Measurements from ENCODE around the gene USP15. TPM values are rescaled to one million over a fixed set of nuclear protein-coding genes. Genes with fewer than 3 reads are reported as not detected.

USP15 gene
- total RNA-seq, 4 donors from 2014 or later, result 71.1 to 335 (median 97.0) TPM

- intact Hi-C loops (cut with DNase I; ENCODE audit: low total_unique reads) (no loop called here), in situ Hi-C loops (cut with MboI; ENCODE audit: low pct_ligation_motif_present in 1 of 4, low pct_unique_long_range_greater_than_20kb in 1 of 4, low sequenced_read_pairs in 3 of 4) (no loop called here)
- H3K4me3 ChIP-seq, result no peak overlapping the region
- peaks cover 0 to 8% (median 3%) of the 10 kb centered on the region in 4 donors for H3K36me3 ChIP-seq
- H3K27ac ChIP-seq, result no peak overlapping the region
- no peaks in the 10 kb centered on the region for H3K27me3 ChIP-seq
- TF ChIP-seq CTCF (IDR thresholded peaks at IDR 0.05) (no peak), POLR2AphosphoS5 (IDR thresholded peaks at IDR 0.05) (no peak), POLR2A (IDR thresholded peaks at IDR 0.05) (no peak), EP300 (IDR thresholded peaks at IDR 0.05; ENCODE audit: low read depth) (no peak)
- H3K4me1 ChIP-seq, result peaks cover 0 to 5% (median 1%) of the 10 kb centered on the region in 4 donors
- whole genome bisulfite sequencing, 2 donors (ENCODE audit: low coverage in 1 of 2), result 69 to 78% methylated on average over 2 of the region's 2 CpGs
- no peaks in the 10 kb centered on the region for H3K9me3 ChIP-seq
- no peak for DNase-seq
These were observed 53.6 kb downstream of the USP15 start for GRCh38 chr12:62313727-62314380.

- intact Hi-C loops (cut with DNase I; ENCODE audit: low total_unique reads) (no loop called here), in situ Hi-C loops (cut with MboI; ENCODE audit: low pct_ligation_motif_present in 1 of 4, low pct_unique_long_range_greater_than_20kb in 1 of 4, low sequenced_read_pairs in 3 of 4) (no loop called here)
- TF ChIP-seq EP300 (IDR thresholded peaks at IDR 0.05; ENCODE audit: low read depth) (no peak), CTCF (IDR thresholded peaks at IDR 0.05) (no peak), POLR2A (IDR thresholded peaks at IDR 0.05) (no peak), POLR2AphosphoS5 (IDR thresholded peaks at IDR 0.05) (no peak)
These were observed 56.8 kb downstream of the USP15 start for GRCh38 chr12:62317017-62317416.

GRCh38 chr12:62319058-62319457 is 58.9 kb downstream of the USP15 start:
- Histone ChIP-seq H3K27me3 (no peaks in the 10 kb centered on the region), H3K4me1 (no peaks in the 10 kb centered on the region), H3K27ac (no peak overlapping the region), H3K4me3 (no peak overlapping the region), H3K36me3 (peaks cover 0 to 35% (median 15%) of the 10 kb centered on the region in 4 donors), H3K9me3 (no peaks in the 10 kb centered on the region)
- no peak for DNase-seq
- in situ Hi-C loops (cut with MboI; ENCODE audit: low pct_ligation_motif_present in 1 of 4, low pct_unique_long_range_greater_than_20kb in 1 of 4, low sequenced_read_pairs in 3 of 4), result no loop called here
- TF ChIP-seq POLR2A (IDR thresholded peaks at IDR 0.05) (no peak), POLR2AphosphoS5 (IDR thresholded peaks at IDR 0.05) (no peak), EP300 (IDR thresholded peaks at IDR 0.05; ENCODE audit: low read depth) (no peak), CTCF (IDR thresholded peaks at IDR 0.05) (no peak)
- WGBS, 2 donors (ENCODE audit: low coverage in 1 of 2), result 79 to 100% methylated on average over 1 to 2 of the region's 2 CpGs
- intact Hi-C loops (cut with DNase I; ENCODE audit: low total_unique reads), result no loop called here

More at GRCh38 chr12:62317017-62317416, 56.8 kb downstream of the USP15 start:
- Histone ChIP-seq H3K9me3 (no peaks in the 10 kb centered on the region), H3K27me3 (no peaks in the 10 kb centered on the region), H3K4me3 (no peak overlapping the region), H3K4me1 (peaks cover 0 to 5% (median under 1%) of the 10 kb centered on the region in 4 donors), H3K36me3 (peaks cover 0 to 26% (median 9%) of the 10 kb centered on the region in 4 donors), H3K27ac (no peak overlapping the region)
- no peak for DNase-seq

- Histone ChIP-seq H3K36me3 (peaks cover 0 to 36% (median 16%) of the 10 kb centered on the region in 4 donors), H3K27me3 (no peaks in the 10 kb centered on the region)
- intact Hi-C loops (cut with DNase I; ENCODE audit: low total_unique reads), result no loop called here
These were observed 59.9 kb downstream of the USP15 start for GRCh38 chr12:62320054-62320453.

More at GRCh38 chr12:62320054-62320453, 59.9 kb downstream of the USP15 start:
- H3K4me3 ChIP-seq, result no peak overlapping the region
- DNase-seq, result no peak
- no peak for TF ChIP-seq EP300 (IDR thresholded peaks at IDR 0.05; ENCODE audit: low read depth)
- TF ChIP-seq POLR2AphosphoS5 (IDR thresholded peaks at IDR 0.05), result no peak
- TF ChIP-seq CTCF (IDR thresholded peaks at IDR 0.05), result no peak
- no peak for TF ChIP-seq POLR2A (IDR thresholded peaks at IDR 0.05)
- 96 to 99% methylated on average over 3 of the region's 3 CpGs for WGBS, 2 donors (ENCODE audit: low coverage in 1 of 2)
- H3K4me1 ChIP-seq, result no peaks in the 10 kb centered on the region
- H3K27ac ChIP-seq, result no peak overlapping the region
- in situ Hi-C loops (cut with MboI; ENCODE audit: low pct_ligation_motif_present in 1 of 4, low pct_unique_long_range_greater_than_20kb in 1 of 4, low sequenced_read_pairs in 3 of 4), result no loop called here
- no peaks in the 10 kb centered on the region for H3K9me3 ChIP-seq

Data from transverse colon (tissue), 4 donors.